ENCODE results near the gene BBS12. TPM values are rescaled to one million over a fixed set of nuclear protein-coding genes. Genes with fewer than 3 reads are reported as not detected.

Gene BBS12
- total RNA-seq: 1 to 10 TPM in 4 of 6 donors, under 1 TPM in 2; 0.88 to 2.7 (median 1.3) TPM
- 1 to 10 TPM in 1 of 2 donors, under 1 TPM in 1; 0.68 to 1.3 TPM for polyA plus RNA-seq

- DNase-seq (peak; percentile 95 to 99 (median 98)), FAIRE-seq (peak; percentile 95), ATAC-seq (peak; percentile 97 to 100 (median 98))
- TF ChIP-seq, protein P1, sequence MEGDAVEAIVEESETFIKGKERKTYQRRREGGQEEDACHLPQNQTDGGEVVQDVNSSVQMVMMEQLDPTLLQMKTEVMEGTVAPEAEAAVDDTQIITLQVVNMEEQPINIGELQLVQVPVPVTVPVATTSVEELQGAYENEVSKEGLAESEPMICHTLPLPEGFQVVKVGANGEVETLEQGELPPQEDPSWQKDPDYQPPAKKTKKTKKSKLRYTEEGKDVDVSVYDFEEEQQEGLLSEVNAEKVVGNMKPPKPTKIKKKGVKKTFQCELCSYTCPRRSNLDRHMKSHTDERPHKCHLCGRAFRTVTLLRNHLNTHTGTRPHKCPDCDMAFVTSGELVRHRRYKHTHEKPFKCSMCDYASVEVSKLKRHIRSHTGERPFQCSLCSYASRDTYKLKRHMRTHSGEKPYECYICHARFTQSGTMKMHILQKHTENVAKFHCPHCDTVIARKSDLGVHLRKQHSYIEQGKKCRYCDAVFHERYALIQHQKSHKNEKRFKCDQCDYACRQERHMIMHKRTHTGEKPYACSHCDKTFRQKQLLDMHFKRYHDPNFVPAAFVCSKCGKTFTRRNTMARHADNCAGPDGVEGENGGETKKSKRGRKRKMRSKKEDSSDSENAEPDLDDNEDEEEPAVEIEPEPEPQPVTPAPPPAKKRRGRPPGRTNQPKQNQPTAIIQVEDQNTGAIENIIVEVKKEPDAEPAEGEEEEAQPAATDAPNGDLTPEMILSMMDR (IDR thresholded peaks at IDR 0.05): no peak
- WGBS, 2 donors: 0 to 1% methylated on average over 37 of the region's 37 CpGs
- no peaks in the 10 kb centered on the region for H3K36me3 ChIP-seq
- intact Hi-C loops (cut with DNase I): no loop called here
- peaks cover 0 to 10% (median 6%) of the 10 kb centered on the region in 3 donors for H3K4me1 ChIP-seq
- H3K27me3 ChIP-seq: no peaks in the 10 kb centered on the region
- H3K4me3 ChIP-seq: peak within 1 kb of the TSS; percentile 42 to 75 (median 64)
- H3K27ac ChIP-seq: peak within 1 kb of the TSS; percentile 84 to 89 (median 85)
- H3K9me3 ChIP-seq: no peaks in the 10 kb centered on the region
These were observed at the start of gene BBS12 for GRCh38 chr4:122732329-122733026. BBS12 (plus strand) TSS chr4:122732704; CDS start chr4:122741893, 9,189 bp downstream.

DNA sequence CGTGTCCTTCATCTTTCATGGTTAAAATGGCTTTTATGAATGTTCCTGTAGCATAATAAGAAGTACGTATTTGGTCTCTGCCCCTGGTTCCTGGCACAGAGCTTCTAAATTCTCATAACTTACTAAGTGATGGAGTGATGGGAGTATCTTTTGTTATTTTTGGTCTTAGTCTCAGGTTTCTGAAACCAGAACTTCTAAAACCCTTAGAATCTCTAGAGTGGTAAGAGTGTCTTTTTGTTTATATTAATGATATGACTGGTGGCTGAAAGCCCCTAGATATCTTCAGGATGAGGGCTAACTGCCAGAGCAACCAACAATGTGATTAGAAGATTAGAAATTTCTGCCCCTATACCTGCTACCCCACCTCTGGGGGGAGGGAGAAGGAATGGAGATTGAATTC, 45.8 kb upstream of the BBS12 start:
- H3K9me3 ChIP-seq: no peaks in the 10 kb centered on the region
- intact Hi-C loops (cut with DNase I): no loop called here
- 79 to 89% methylated on average over 2 of the region's 2 CpGs for WGBS, 2 donors
- H3K27me3 ChIP-seq: no peaks in the 10 kb centered on the region
- FAIRE-seq (no peak), DNase-seq (no peak), ATAC-seq (no peak)
- no peak overlapping the region for H3K27ac ChIP-seq
- no peaks in the 10 kb centered on the region for H3K36me3 ChIP-seq
- TF ChIP-seq, protein P1 (IDR thresholded peaks at IDR 0.05): no peak
- no peak overlapping the region for H3K4me3 ChIP-seq
- no peaks in the 10 kb centered on the region for H3K4me1 ChIP-seq

- FAIRE-seq: no peak
- Histone ChIP-seq H3K9me3 (no peaks in the 10 kb centered on the region), H3K4me1 (no peaks in the 10 kb centered on the region), H3K27me3 (no peaks in the 10 kb centered on the region), H3K36me3 (no peaks in the 10 kb centered on the region), H3K4me3 (no peak overlapping the region), H3K27ac (no peak overlapping the region)
- intact Hi-C loops (cut with DNase I): no loop called here
- ATAC-seq: no peak
- 37 to 56% methylated on average over 2 of the region's 2 CpGs for WGBS, 2 donors
- no peak for DNase-seq
- TF ChIP-seq, protein P1 (IDR thresholded peaks at IDR 0.05): no peak
These were observed 44.9 kb upstream of the BBS12 start for GRCh38 chr4:122687531-122688061.

DNA sequence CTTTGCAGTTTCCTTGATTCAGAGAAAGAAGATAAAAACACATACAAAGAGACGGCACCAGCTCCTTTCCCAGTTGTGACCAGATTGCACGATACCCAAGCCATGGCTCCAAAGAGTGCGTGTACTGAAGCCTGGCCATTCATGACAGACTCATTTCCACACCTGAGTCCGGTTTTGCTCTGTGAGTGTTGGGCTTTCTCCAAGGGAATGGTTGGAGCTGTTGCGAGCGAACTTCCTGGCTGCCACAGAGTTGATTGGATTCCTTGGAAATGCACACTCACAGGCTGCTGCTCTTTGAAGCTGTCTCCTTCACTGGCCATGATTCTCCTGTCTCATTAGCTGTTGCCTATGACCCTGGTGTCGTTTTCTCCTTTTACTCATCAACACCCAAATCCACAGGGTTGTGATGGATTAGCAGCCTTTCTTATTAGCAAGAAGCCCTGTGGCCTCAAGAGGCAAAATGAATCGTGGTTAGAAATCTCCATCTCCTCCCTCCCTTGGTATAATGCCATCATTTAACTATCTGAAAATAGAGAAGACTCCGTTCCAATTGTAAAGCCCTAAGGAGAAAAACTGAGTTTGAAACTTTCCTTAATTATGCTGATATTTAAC, 43.9 kb upstream of the BBS12 start:
- intact Hi-C loops (cut with DNase I): no loop called here
- FAIRE-seq: no peak
- Histone ChIP-seq H3K36me3 (no peaks in the 10 kb centered on the region), H3K27me3 (no peaks in the 10 kb centered on the region), H3K4me1 (peaks cover 0 to 3% (median 0%) of the 10 kb centered on the region in 3 donors), H3K27ac (no peak overlapping the region), H3K9me3 (no peaks in the 10 kb centered on the region), H3K4me3 (no peak overlapping the region)
- 58 to 62% methylated on average over 9 of the region's 9 CpGs for WGBS, 2 donors
- no peak for ATAC-seq
- TF ChIP-seq, protein P1 (IDR thresholded peaks at IDR 0.05): no peak
- DNase-seq: no peak

Measured in pancreas (tissue), 10 donors.